HepG2 (cell line): ENCODE data around the gene ABCB11. TPM values are rescaled to one million over a fixed set of nuclear protein-coding genes. Genes with fewer than 3 reads are reported as not detected.

Experiments used
- ATAC-seq: fragments of 200-7000 bp; cut with Tn5 transposase; 3 replicates; pipeline ENCODE4 v1.9.1; 2020; ENCODE audit warnings: mild to moderate bottlenecking, moderate library complexity
- BruUV-seq: library from RNA; stranded (reverse); fragments of 400-500 nt; replicated peaks from 2 replicates; lab custom pipeline; 2021; lab: Mats Ljungman, UMichigan
- CTCF ChIA-PET: fragments of 300-600 bp; formaldehyde crosslinking; extraction: SDS; loops from one replicate; lab custom pipeline; 2021; ENCODE audit warnings: low total read pairs, inconsistent platforms, low intra/inter-chr PET ratio; lab: Yijun Ruan, JAX
- POLR2A ChIA-PET: fragments of 350-600 bp; sonication (Branson Sonifier 250); formaldehyde crosslinking; loops from one replicate; lab custom pipeline; 2020; ENCODE audit warnings: antibody characterized with exemption, inconsistent platforms; lab: Yijun Ruan, JAX
- DNase-seq: peaks from one replicate; pipeline ENCODE4 v3.0.0-alpha.2; 2015; ENCODE audit warnings: low spot score
- FAIRE-seq: peaks from 3 replicates; lab custom pipeline; 2011; peaks lifted over from hg19 to GRCh38; lab: Jason Lieb, UNC
- H2AFZ ChIP-seq: one replicate; pipeline ENCODE4 v1.6.1; 2011; ENCODE audit warnings: low read length, inconsistent platforms
- H3K27ac ChIP-seq: fragments of 300-600 bp; 3 replicates; pipeline ENCODE4 v1.8.0; 2011; ENCODE audit warnings: mixed run types, mild to moderate bottlenecking, mixed read lengths, low read length, inconsistent platforms; ENCODE audit not compliant: insufficient read depth; ENCODE audit errors: extremely low read length
- H3K27me3 ChIP-seq, 2 experiments: fragments of 200-600 bp in 1 of 2; 2 replicates in 1 of 2; 3 replicates in 1 of 2; pipeline versions ENCODE4 v1.6.0 to v1.8.0; 2011; ENCODE audit warnings: low read length in 2 of 2, mild to moderate bottlenecking in 2 of 2, moderate library complexity in 2 of 2, inconsistent platforms in 1 of 2; ENCODE audit not compliant: insufficient read depth in 2 of 2, control insufficient read depth in 1 of 2
- H3K36me3 ChIP-seq, 2 experiments: fragments of 200-600 bp in 1 of 2; replicated peaks in 1 of 2; 2 replicates in 1 of 2; 3 replicates in 1 of 2; pipeline versions ENCODE4 v1.5.1 to v1.8.0; 2011; ENCODE audit warnings: low read length in 2 of 2, inconsistent platforms in 1 of 2; ENCODE audit not compliant: insufficient read depth in 2 of 2, control insufficient read depth in 1 of 2
- H3K4me1 ChIP-seq: 2 replicates; pipeline ENCODE4 v1.5.1; 2012; ENCODE audit warnings: low read length, inconsistent platforms; ENCODE audit not compliant: insufficient read depth
- H3K4me2 ChIP-seq: 2 replicates; pipeline ENCODE4 v1.6.0; 2011; ENCODE audit warnings: low read depth, low read length, inconsistent platforms
- H3K4me3 ChIP-seq, 3 experiments: fragments of 200-600 bp in 1 of 3; sonication (generic), shearing (Covaris generic) in 1 of 3; replicated peaks in 1 of 3; 2 replicates each; pipeline ENCODE4 v1.5.1; 2011 to 2016; ENCODE audit warnings: low read length in 3 of 3, inconsistent platforms in 2 of 3, low read depth in 2 of 3, mild to moderate bottlenecking in 2 of 3, control low read depth in 1 of 3, mixed read lengths in 1 of 3; ENCODE audit not compliant: insufficient read depth in 1 of 3
- H3K79me2 ChIP-seq: one replicate; pipeline ENCODE4 v1.6.1; 2011; ENCODE audit warnings: low read length, inconsistent platforms; ENCODE audit not compliant: insufficient read depth
- H3K9ac ChIP-seq: 2 replicates; pipeline ENCODE4 v1.6.0; 2011; ENCODE audit warnings: mild to moderate bottlenecking, low read depth, low read length, inconsistent platforms; ENCODE audit not compliant: insufficient read depth
- H3K9me3 ChIP-seq: 2 replicates; pipeline ENCODE4 v1.5.1; 2012; ENCODE audit warnings: mild to moderate bottlenecking, low read length
- H4K20me1 ChIP-seq: 2 replicates; pipeline ENCODE4 v1.6.0; 2011; ENCODE audit warnings: inconsistent platforms, mild to moderate bottlenecking, low read length, moderate library complexity; ENCODE audit not compliant: insufficient read depth
- EED ChIP-seq: sonication (generic); formaldehyde crosslinking; IDR thresholded peaks from 2 replicates; pipeline ENCODE4 v1.5.0; 2020; ENCODE audit warnings: mild to moderate bottlenecking, missing genetic modification reagents
- GATAD2A ChIP-seq: IDR thresholded peaks from 2 replicates; pipeline ENCODE4 v1.6.1; 2016
- ONECUT2 ChIP-seq: sonication (generic); formaldehyde crosslinking; IDR thresholded peaks from 2 replicates; pipeline ENCODE4 v1.4.0; 2020; ENCODE audit warnings: missing genetic modification reagents
- SAFB2 ChIP-seq: sonication (generic); formaldehyde crosslinking; IDR thresholded peaks from 2 replicates; pipeline ENCODE4 v1.5.1; 2020; ENCODE audit warnings: missing genetic modification reagents, low read depth, mild to moderate bottlenecking, borderline replicate concordance
- SMYD3 ChIP-seq: sonication (generic); formaldehyde crosslinking; IDR thresholded peaks from 2 replicates; pipeline ENCODE4 v1.8.1; 2023; ENCODE audit warnings: mild to moderate bottlenecking, missing genetic modification reagents
- ZNF776 ChIP-seq: sonication (generic); formaldehyde crosslinking; IDR thresholded peaks from 2 replicates; pipeline ENCODE4 v1.4.0; 2020; ENCODE audit warnings: mild to moderate bottlenecking, missing genetic modification reagents
- WGBS: methylation state at CpG from one replicate; pipeline ENCODE4 v1.1.6; 2017; ENCODE audit warnings: low lambda C conversion rate; 5-methylcytosine and 5-hydroxymethylcytosine counted together
- in situ Hi-C: cut with HindIII; loops from 2 replicates; pipeline ENCODE4 v1.10.0; 2017; ENCODE audit warnings: low pct_unique_long_range_greater_than_20kb; ENCODE audit not compliant: extremely low pct_ligation_motif_present
- intact Hi-C: fragments of 100-400 bp; cut with micrococcal nuclease; formaldehyde crosslinking; loops from one replicate; pipeline ENCODE4 v1.10.0; 2022; ENCODE audit not compliant: unreplicated experiment
- polyA plus RNA-seq, 8 experiments: library from polyadenylated mRNA; depleted of rRNA in 3 of 8; stranded (reverse) in 7 of 8; unstranded in 1 of 8; fragments of >200 nt; fragmentation: Illumina TruSeq in 4 of 8; extraction: Trizol in 4 of 8; gene quantifications; 2 replicates each; pipeline versions ENCODE4 v1.2.1 to v1.2.3, GENCODE V29; 2011 to 2016; ENCODE audit warnings: low read depth in 4 of 8, missing spikeins in 1 of 8, mixed read lengths in 1 of 8; ENCODE audit not compliant: insufficient read depth in 1 of 8
- total RNA-seq, 5 experiments: library from RNA; depleted of rRNA; stranded (reverse); fragments of >200 nt; fragmentation: Illumina TruSeq; extraction: Trizol; gene quantifications; 2 replicates each; pipeline ENCODE4 v1.2.3, GENCODE V29; 2016; ENCODE audit warnings: low read depth in 1 of 5
- TF ChIP-seq, protein P1 (sequence below): sonication (generic); formaldehyde crosslinking; IDR thresholded peaks from 2 replicates; pipeline ENCODE4 v1.4.0; 2020; ENCODE audit warnings: mild to moderate bottlenecking, low read depth, missing genetic modification reagents

Gene ABCB11
- total and polyA plus RNA-seq, 2 of the 13 experiments (the other 11 are each of a cell fraction or from before 2014, with no cell fraction given) = not detected

DNA sequence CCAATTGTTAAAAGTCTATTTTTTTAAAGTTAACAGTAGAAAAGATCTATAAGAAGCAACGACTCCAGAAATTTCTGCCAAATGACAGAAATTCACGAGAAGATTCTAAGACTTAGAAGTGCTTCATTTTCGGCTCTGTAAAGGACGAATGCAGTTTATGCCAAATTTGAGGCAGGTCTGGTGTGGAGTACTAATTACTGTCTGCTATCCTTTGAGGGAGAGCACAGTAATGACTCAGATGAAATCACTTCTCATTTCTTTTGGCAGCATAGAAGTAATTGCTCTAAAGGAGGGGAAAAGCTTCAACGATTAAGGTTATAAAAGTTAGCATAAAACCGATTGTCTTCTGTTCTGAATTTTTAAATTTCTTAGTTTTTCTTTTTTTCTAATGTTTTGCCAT lies 118.7 kb downstream of the ABCB11 start:
- Histone ChIP-seq H3K27me3 (peaks cover 2 to 61% of the 10 kb centered on the region in 2 experiments; a peak in 4 of 5 replicates), H3K27ac (no peak overlapping the region), H4K20me1 (no peaks in the 10 kb centered on the region), H3K4me1 (no peaks in the 10 kb centered on the region), H2AFZ (no peak overlapping the region), H3K36me3 (no peaks in the 10 kb centered on the region), H3K9ac (no peak overlapping the region), H3K9me3 (no peaks in the 10 kb centered on the region), H3K4me2 (no peak overlapping the region), H3K79me2 (no peaks in the 10 kb centered on the region), H3K4me3 (no peak overlapping the region)
- intact Hi-C loops (no loop called here), in situ Hi-C loops (loop anchor here (25.0 kb wide), 1 partner anchor 775 kb away; no protein-coding TSS in a partner anchor)
- no TSS peak for BruUV-seq
- no peak for TF ChIP-seq GATAD2A (CRISPR knock-in tag)
- no peak for TF ChIP-seq SMYD3 (CRISPR knock-in tag)
- no peak for TF ChIP-seq EED
- no peak for TF ChIP-seq ONECUT2 (CRISPR knock-in tag)
- WGBS = 16% methylated on average over 6 of the region's 6 CpGs
- CTCF ChIA-PET = no interaction called here
- no peak for DNase-seq
- no peak for FAIRE-seq
- no peak for ATAC-seq
- POLR2A ChIA-PET = no interaction called here

DNA sequence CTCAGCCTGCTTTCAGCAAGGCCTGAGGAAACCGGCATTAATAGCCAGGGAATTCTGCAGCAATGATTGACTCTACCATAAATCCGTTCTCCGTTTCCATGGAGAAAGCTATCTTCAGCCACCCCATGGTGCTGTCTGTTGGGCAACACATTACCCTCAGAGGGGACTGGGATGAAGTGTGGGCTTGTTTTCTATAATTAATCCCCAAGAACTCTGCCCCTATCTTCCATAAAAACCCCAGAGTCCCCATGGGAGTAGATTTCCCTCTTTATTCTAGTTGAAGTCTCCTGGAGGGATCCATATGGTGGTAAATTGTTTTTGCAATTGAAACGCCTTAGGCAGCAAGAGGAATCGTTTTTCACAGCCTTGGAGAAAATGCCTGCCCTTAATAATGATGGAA lies 120.8 kb downstream of the ABCB11 start:
- no peak for FAIRE-seq
- POLR2A ChIA-PET = no interaction called here

More for the DNA sequence above, 120.8 kb downstream of the ABCB11 start:
- Histone ChIP-seq H3K4me1 (no peaks in the 10 kb centered on the region), H3K27ac (no peak overlapping the region), H3K79me2 (no peaks in the 10 kb centered on the region), H3K9me3 (no peaks in the 10 kb centered on the region), H2AFZ (no peak overlapping the region), H3K4me2 (no peak overlapping the region), H3K4me3 (no peak overlapping the region), H3K27me3 (peaks cover 5 to 61% of the 10 kb centered on the region in 2 experiments), H3K36me3 (no peaks in the 10 kb centered on the region), H4K20me1 (no peaks in the 10 kb centered on the region), H3K9ac (no peak overlapping the region)
- no TSS peak for BruUV-seq
- CTCF ChIA-PET = no interaction called here
- intact Hi-C loops (no loop called here), in situ Hi-C loops (loop anchor here (25.0 kb wide), 1 partner anchor 773 kb away; no protein-coding TSS in a partner anchor)
- 4% methylated on average over 5 of the region's 5 CpGs for WGBS
- no peak for ATAC-seq
- no peak for DNase-seq
- TF ChIP-seq, protein P1, sequence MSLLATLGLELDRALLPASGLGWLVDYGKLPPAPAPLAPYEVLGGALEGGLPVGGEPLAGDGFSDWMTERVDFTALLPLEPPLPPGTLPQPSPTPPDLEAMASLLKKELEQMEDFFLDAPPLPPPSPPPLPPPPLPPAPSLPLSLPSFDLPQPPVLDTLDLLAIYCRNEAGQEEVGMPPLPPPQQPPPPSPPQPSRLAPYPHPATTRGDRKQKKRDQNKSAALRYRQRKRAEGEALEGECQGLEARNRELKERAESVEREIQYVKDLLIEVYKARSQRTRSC (CRISPR knock-in tag) = no peak
- TF ChIP-seq ZNF776 (CRISPR knock-in tag) (no peak), SAFB2 (CRISPR knock-in tag) (no peak)
